ENCODE data around the gene CDC42EP4.
"Not testable (repeated sequence)": the region's sequence is repeated elsewhere in the genome, so short reads cannot be mapped to it uniquely, and the experiment has no call there.

Gene CDC42EP4

GRCh38 chr17:73274490-73274889, 37.3 kb downstream of the CDC42EP4 start:
- no peak for DNase-seq

- DNase-seq: no peak
Observed at GRCh38 chr17:73272906-73273218, 38.9 kb downstream of the CDC42EP4 start.

GRCh38 chr17:73271072-73271471, 40.7 kb downstream of the CDC42EP4 start:
- DNase-seq: peak; percentile 87

GRCh38 chr17:73269791-73270190, 42.0 kb downstream of the CDC42EP4 start:
- no peak for DNase-seq

GRCh38 chr17:73269329-73269615, 42.5 kb downstream of the CDC42EP4 start:
- no peak for DNase-seq

GRCh38 chr17:73268582-73269328, 43.0 kb downstream of the CDC42EP4 start:
- DNase-seq: no peak

- no peak for DNase-seq
Observed at GRCh38 chr17:73267648-73268537, 43.9 kb downstream of the CDC42EP4 start.

GRCh38 chr17:73266796-73267195, 45.0 kb downstream of the CDC42EP4 start:
- DNase-seq: no peak

GRCh38 chr17:73265646-73266640, 45.9 kb downstream of the CDC42EP4 start:
- no peak for DNase-seq

GRCh38 chr17:73264448-73264847, 47.4 kb downstream of the CDC42EP4 start:
- not testable (repeated sequence) for DNase-seq

- no peak for DNase-seq
Observed at GRCh38 chr17:73262676-73263642, 48.8 kb downstream of the CDC42EP4 start.

- DNase-seq: no peak
Observed at GRCh38 chr17:73261952-73262675, 49.7 kb downstream of the CDC42EP4 start.

GRCh38 chr17:73261617-73261951, 50.2 kb downstream of the CDC42EP4 start, which contains the start of gene CPSF4L:
Gene CPSF4L (minus strand): TSS chr17:73261880. CDS start chr17:73261818, 62 bp downstream.
- no peak for DNase-seq

GRCh38 chr17:73257516-73257915, 54.3 kb downstream of the CDC42EP4 start:
- DNase-seq: no peak

GRCh38 chr17:73256220-73256619, 55.6 kb downstream of the CDC42EP4 start:
- no peak for DNase-seq

- DNase-seq: no peak
Observed at GRCh38 chr17:73255671-73256181, 56.1 kb downstream of the CDC42EP4 start.

GRCh38 chr17:73251871-73252270, 59.9 kb downstream of the CDC42EP4 start:
- DNase-seq: no peak

GRCh38 chr17:73250851-73251640, 60.8 kb downstream of the CDC42EP4 start:
- no peak for DNase-seq

GRCh38 chr17:73249700-73250099, 62.1 kb downstream of the CDC42EP4 start:
- DNase-seq: peak; percentile 23

- DNase-seq: no peak
Observed at GRCh38 chr17:73248532-73248931, 63.3 kb downstream of the CDC42EP4 start.
